ENCODE measurements around the gene FRYL.

- TF ChIP-seq, protein P1, sequence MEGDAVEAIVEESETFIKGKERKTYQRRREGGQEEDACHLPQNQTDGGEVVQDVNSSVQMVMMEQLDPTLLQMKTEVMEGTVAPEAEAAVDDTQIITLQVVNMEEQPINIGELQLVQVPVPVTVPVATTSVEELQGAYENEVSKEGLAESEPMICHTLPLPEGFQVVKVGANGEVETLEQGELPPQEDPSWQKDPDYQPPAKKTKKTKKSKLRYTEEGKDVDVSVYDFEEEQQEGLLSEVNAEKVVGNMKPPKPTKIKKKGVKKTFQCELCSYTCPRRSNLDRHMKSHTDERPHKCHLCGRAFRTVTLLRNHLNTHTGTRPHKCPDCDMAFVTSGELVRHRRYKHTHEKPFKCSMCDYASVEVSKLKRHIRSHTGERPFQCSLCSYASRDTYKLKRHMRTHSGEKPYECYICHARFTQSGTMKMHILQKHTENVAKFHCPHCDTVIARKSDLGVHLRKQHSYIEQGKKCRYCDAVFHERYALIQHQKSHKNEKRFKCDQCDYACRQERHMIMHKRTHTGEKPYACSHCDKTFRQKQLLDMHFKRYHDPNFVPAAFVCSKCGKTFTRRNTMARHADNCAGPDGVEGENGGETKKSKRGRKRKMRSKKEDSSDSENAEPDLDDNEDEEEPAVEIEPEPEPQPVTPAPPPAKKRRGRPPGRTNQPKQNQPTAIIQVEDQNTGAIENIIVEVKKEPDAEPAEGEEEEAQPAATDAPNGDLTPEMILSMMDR (IDR thresholded peaks at IDR 0.05) = no peak
- TF ChIP-seq ZFX (IDR thresholded peaks at IDR 0.05; ENCODE audit: borderline replicate concordance) = no peak
These were observed 225.5 kb downstream of the FRYL start for GRCh38 chr4:48554606-48555005.

Measured in 22Rv1 (cell line).